ENCODE results near the gene TCEAL1. TPM values are rescaled to one million over a fixed set of nuclear protein-coding genes. Genes with fewer than 3 reads are reported as not detected.

The TCEAL1 gene
- total RNA-seq, 1 donor from 2014 or later, result 21.2 TPM

GRCh38 chrX:103678199-103678993 is 49.6 kb downstream of the TCEAL1 start:
- DNase-seq (ENCODE audit: extremely low read depth, low read depth, low spot score), result no peak

Other genes with a start within 250 kb of the TCEAL1 start
- 0.12 TPM in 1 of 2 replicates, not detected in the other for gene RAB40A, start 109.5 kb upstream of the TCEAL1 start, total RNA-seq
- 54.8 and 62.0 TPM in 2 replicates for gene TCEAL4, start 43.5 kb upstream of the TCEAL1 start, total RNA-seq
- gene TCEAL3, start 21.0 kb upstream of the TCEAL1 start, total RNA-seq, result 17.3 and 19.0 TPM in 2 replicates
- 296 and 405 TPM in 2 replicates for gene MORF4L2, start 57.7 kb downstream of the TCEAL1 start, total RNA-seq
- not detected in 2 replicates for gene TMEM31, start 81.9 kb downstream of the TCEAL1 start, total RNA-seq
- gene PLP1, start 147.9 kb downstream of the TCEAL1 start, total RNA-seq, result not detected in 2 replicates
- 0.63 and 1.5 TPM in 2 replicates for gene RAB9B, start 203.3 kb downstream of the TCEAL1 start, total RNA-seq

All from glomerular endothelial cell (primary cell).